ENCODE results near the gene PDE7B.
"Not testable (repeated sequence)": the region's sequence is repeated elsewhere in the genome, so short reads cannot be mapped to it uniquely, and the experiment has no call there.

Gene PDE7B

GRCh38 chr6:136103763-136104311 lies 252.3 kb downstream of the PDE7B start:
- Histone ChIP-seq H3K36me3 (ENCODE audit: control insufficient read depth, insufficient read depth, low read length) (no peaks in the 10 kb centered on the region), H3K4me3 (ENCODE audit: extremely low read depth, insufficient read depth, low read length, poor library complexity, severe bottlenecking) (no peak overlapping the region), H3K4me1 (ENCODE audit: control insufficient read depth, insufficient read depth, low read length, poor library complexity, severe bottlenecking) (peaks cover 14% of the 10 kb centered on the region), H3K27ac (ENCODE audit: low read depth, low read length, severe bottlenecking) (peak overlapping the region; percentile 73), H3K9me3 (ENCODE audit: control insufficient read depth, low read length) (no peaks in the 10 kb centered on the region)
- WGBS, 2 experiments (ENCODE audit: insufficient coverage in 2 of 2): 34 to 39% methylated on average over 5 to 6 of the region's 7 CpGs

- Histone ChIP-seq H3K27ac (ENCODE audit: low read depth, low read length, severe bottlenecking) (peak overlapping the region; percentile 73), H3K9me3 (ENCODE audit: control insufficient read depth, low read length) (no peaks in the 10 kb centered on the region), H3K4me1 (ENCODE audit: control insufficient read depth, insufficient read depth, low read length, poor library complexity, severe bottlenecking) (peaks cover 14% of the 10 kb centered on the region), H3K36me3 (ENCODE audit: control insufficient read depth, insufficient read depth, low read length) (no peaks in the 10 kb centered on the region), H3K4me3 (ENCODE audit: extremely low read depth, insufficient read depth, low read length, poor library complexity, severe bottlenecking) (no peak overlapping the region)
- WGBS, 2 experiments (ENCODE audit: insufficient coverage in 2 of 2): no CpG with 5 or more reads among the region's 2 CpGs
These were observed 253.1 kb downstream of the PDE7B start for GRCh38 chr6:136104556-136104955.

DNA sequence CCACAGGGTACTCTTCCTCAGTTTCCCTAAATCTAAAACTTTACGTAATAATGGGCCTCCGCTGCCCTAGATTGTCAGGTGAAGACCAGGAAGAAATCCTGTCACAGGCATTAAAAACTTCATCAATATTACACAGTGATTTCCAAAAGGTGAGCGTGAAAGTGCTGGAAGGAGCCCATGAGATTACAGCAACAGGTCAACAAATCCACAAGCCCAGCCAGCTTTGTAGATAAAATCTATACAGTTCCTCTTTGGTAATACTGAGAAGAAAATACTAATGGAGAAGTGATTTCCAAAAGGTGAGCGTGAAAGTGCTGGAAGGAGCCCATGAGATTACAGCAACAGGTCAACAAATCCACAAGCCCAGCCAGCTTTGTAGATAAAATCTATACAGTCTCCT lies 254.3 kb downstream of the PDE7B start:
- peaks cover 14% of the 10 kb centered on the region for H3K4me1 ChIP-seq (ENCODE audit: control insufficient read depth, insufficient read depth, low read length, poor library complexity, severe bottlenecking)
- H3K9me3 ChIP-seq (ENCODE audit: control insufficient read depth, low read length); H3K27ac ChIP-seq (ENCODE audit: low read depth, low read length, severe bottlenecking); H3K36me3 ChIP-seq (ENCODE audit: control insufficient read depth, insufficient read depth, low read length); H3K4me3 ChIP-seq (ENCODE audit: extremely low read depth, insufficient read depth, low read length, poor library complexity, severe bottlenecking): not testable (repeated sequence)
- 100% methylated on average over 2 of the region's 4 CpGs; no CpG with 5 or more reads in 1 of the 2 experiments for WGBS, 2 experiments (ENCODE audit: insufficient coverage in 2 of 2)

GRCh38 chr6:136108361-136108945 lies 257.0 kb downstream of the PDE7B start:
- Histone ChIP-seq H3K9me3 (ENCODE audit: control insufficient read depth, low read length) (no peaks in the 10 kb centered on the region), H3K27ac (ENCODE audit: low read depth, low read length, severe bottlenecking) (no peak overlapping the region), H3K36me3 (ENCODE audit: control insufficient read depth, insufficient read depth, low read length) (no peaks in the 10 kb centered on the region), H3K4me3 (ENCODE audit: extremely low read depth, insufficient read depth, low read length, poor library complexity, severe bottlenecking) (no peak overlapping the region), H3K4me1 (ENCODE audit: control insufficient read depth, insufficient read depth, low read length, poor library complexity, severe bottlenecking) (peaks cover 17% of the 10 kb centered on the region)
- 71 to 80% methylated on average over 8 to 9 of the region's 10 CpGs for WGBS, 2 experiments (ENCODE audit: insufficient coverage in 2 of 2)

GRCh38 chr6:136111831-136112230 lies 260.3 kb downstream of the PDE7B start:
- Histone ChIP-seq H3K4me1 (ENCODE audit: control insufficient read depth, insufficient read depth, low read length, poor library complexity, severe bottlenecking) (peaks cover 4% of the 10 kb centered on the region), H3K9me3 (ENCODE audit: control insufficient read depth, low read length) (no peaks in the 10 kb centered on the region), H3K4me3 (ENCODE audit: extremely low read depth, insufficient read depth, low read length, poor library complexity, severe bottlenecking) (no peak overlapping the region), H3K36me3 (ENCODE audit: control insufficient read depth, insufficient read depth, low read length) (no peaks in the 10 kb centered on the region), H3K27ac (ENCODE audit: low read depth, low read length, severe bottlenecking) (no peak overlapping the region)
- WGBS, 2 experiments (ENCODE audit: insufficient coverage in 2 of 2): 62% methylated on average over 2 of the region's 2 CpGs; no CpG with 5 or more reads in 1 of the 2 experiments

GRCh38 chr6:136112262-136112661 lies 260.8 kb downstream of the PDE7B start:
- no peak overlapping the region for H3K4me3 ChIP-seq (ENCODE audit: extremely low read depth, insufficient read depth, low read length, poor library complexity, severe bottlenecking)
- WGBS, 2 experiments (ENCODE audit: insufficient coverage in 2 of 2): 81 to 94% methylated on average over 2 to 3 of the region's 3 CpGs
- peaks cover 4% of the 10 kb centered on the region for H3K4me1 ChIP-seq (ENCODE audit: control insufficient read depth, insufficient read depth, low read length, poor library complexity, severe bottlenecking)
- no peak overlapping the region for H3K27ac ChIP-seq (ENCODE audit: low read depth, low read length, severe bottlenecking)
- H3K9me3 ChIP-seq (ENCODE audit: control insufficient read depth, low read length): no peaks in the 10 kb centered on the region
- no peaks in the 10 kb centered on the region for H3K36me3 ChIP-seq (ENCODE audit: control insufficient read depth, insufficient read depth, low read length)

DNA sequence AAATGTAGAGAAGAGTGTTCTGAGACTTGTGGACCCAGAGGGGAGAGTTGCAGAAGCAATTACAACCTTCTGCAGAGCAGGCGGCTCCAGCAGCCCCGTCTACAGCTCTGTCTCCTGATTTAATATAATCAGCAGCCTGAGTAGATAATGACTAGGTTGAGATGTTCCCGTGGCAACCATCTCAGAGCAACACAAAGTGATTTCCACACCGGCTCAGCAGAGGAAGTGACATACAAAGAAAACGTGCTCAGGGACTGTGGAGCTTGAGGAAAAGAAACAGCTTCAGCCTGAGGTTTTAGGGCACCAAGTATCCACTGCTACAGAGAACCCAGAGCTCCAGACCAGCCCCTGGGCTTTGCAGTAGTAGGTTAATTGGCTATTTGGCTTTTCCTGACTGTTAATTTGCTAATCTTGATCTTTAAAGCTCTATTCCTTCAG lies 262.3 kb downstream of the PDE7B start:
- Histone ChIP-seq H3K9me3 (ENCODE audit: control insufficient read depth, low read length) (no peaks in the 10 kb centered on the region), H3K27ac (ENCODE audit: low read depth, low read length, severe bottlenecking) (peak overlapping the region; percentile 86), H3K36me3 (ENCODE audit: control insufficient read depth, insufficient read depth, low read length) (no peaks in the 10 kb centered on the region), H3K4me1 (ENCODE audit: control insufficient read depth, insufficient read depth, low read length, poor library complexity, severe bottlenecking) (peaks cover 4% of the 10 kb centered on the region), H3K4me3 (ENCODE audit: extremely low read depth, insufficient read depth, low read length, poor library complexity, severe bottlenecking) (no peak overlapping the region)
- 33% methylated on average over 2 of the region's 5 CpGs; no CpG with 5 or more reads in 1 of the 2 experiments for WGBS, 2 experiments (ENCODE audit: insufficient coverage in 2 of 2)

GRCh38 chr6:136114661-136115060 lies 263.2 kb downstream of the PDE7B start:
- Histone ChIP-seq H3K27ac (ENCODE audit: low read depth, low read length, severe bottlenecking) (peak overlapping the region; percentile 86), H3K4me3 (ENCODE audit: extremely low read depth, insufficient read depth, low read length, poor library complexity, severe bottlenecking) (no peak overlapping the region), H3K4me1 (ENCODE audit: control insufficient read depth, insufficient read depth, low read length, poor library complexity, severe bottlenecking) (peaks cover 4% of the 10 kb centered on the region), H3K9me3 (ENCODE audit: control insufficient read depth, low read length) (no peaks in the 10 kb centered on the region), H3K36me3 (ENCODE audit: control insufficient read depth, insufficient read depth, low read length) (no peaks in the 10 kb centered on the region)
- 80 to 94% methylated on average over 1 to 4 of the region's 7 CpGs for WGBS, 2 experiments (ENCODE audit: insufficient coverage in 2 of 2)

DNA sequence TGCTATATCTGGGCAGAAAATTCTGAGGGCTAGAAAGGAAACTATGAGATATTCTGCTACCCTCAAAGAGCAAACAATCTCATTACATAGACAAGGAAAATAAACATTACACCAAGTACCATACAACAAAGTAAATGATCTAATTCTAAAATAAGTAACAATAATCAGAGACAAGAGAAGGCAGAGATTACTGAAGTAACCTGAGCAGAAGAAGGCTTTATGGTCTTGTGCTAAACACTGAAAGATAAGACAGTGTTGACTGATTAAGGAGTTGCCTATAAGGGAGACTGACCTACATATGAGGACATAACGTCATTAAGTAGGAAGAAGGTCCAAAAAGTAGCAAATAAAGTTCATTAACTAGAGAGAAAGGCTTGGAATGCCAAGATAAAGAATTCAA lies 264.4 kb downstream of the PDE7B start:
- Histone ChIP-seq H3K9me3 (ENCODE audit: control insufficient read depth, low read length) (no peaks in the 10 kb centered on the region), H3K27ac (ENCODE audit: low read depth, low read length, severe bottlenecking) (no peak overlapping the region), H3K4me3 (ENCODE audit: extremely low read depth, insufficient read depth, low read length, poor library complexity, severe bottlenecking) (no peak overlapping the region), H3K36me3 (ENCODE audit: control insufficient read depth, insufficient read depth, low read length) (no peaks in the 10 kb centered on the region), H3K4me1 (ENCODE audit: control insufficient read depth, insufficient read depth, low read length, poor library complexity, severe bottlenecking) (peaks cover 4% of the 10 kb centered on the region)
- WGBS, 2 experiments (ENCODE audit: insufficient coverage in 2 of 2): 80 to 100% methylated on average over 1 of the region's 1 CpG

DNA sequence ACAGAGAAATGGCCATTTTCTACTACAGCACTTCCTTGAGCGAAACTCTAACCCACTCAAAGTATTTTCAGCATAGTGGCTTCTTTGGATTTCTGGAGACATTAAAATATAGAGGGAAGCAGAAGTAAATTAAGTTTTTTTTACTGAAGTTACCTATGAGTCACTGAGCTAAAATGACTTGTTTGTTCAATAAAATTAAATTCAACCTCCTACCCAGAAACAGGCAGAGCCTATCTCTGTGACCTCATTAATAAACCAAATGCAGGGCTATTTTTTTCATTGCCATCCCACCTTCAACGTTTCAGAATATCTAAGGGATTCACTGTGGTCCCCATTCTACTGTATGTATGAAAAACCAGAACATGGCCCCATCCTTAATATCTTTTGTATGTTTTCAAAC lies 265.6 kb downstream of the PDE7B start:
- Histone ChIP-seq H3K4me1 (ENCODE audit: control insufficient read depth, insufficient read depth, low read length, poor library complexity, severe bottlenecking) (peaks cover 4% of the 10 kb centered on the region), H3K4me3 (ENCODE audit: extremely low read depth, insufficient read depth, low read length, poor library complexity, severe bottlenecking) (no peak overlapping the region)
- 80 to 83% methylated on average over 1 of the region's 2 CpGs for WGBS, 2 experiments (ENCODE audit: insufficient coverage in 2 of 2)

DNA sequence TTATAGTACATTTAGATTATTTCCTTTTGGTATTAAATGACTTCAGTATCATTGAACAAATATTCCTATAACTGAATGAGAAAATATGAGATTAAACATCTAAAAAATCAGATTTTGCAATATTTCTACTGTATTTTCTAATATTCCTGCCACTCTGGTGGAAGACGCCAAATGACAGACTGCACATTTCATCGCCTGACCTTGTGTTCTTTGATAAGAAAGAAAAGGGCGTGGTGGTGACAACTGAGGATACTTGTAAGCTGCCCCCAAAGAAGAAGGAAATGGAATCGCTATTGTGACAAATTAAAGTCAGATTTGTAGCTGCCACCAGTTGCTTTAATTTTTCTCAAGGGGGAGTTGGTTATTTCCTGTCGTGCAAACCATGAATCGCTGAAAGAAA lies 267.3 kb downstream of the PDE7B start:
- Histone ChIP-seq H3K4me3 (ENCODE audit: extremely low read depth, insufficient read depth, low read length, poor library complexity, severe bottlenecking) (no peak overlapping the region), H3K27ac (ENCODE audit: low read depth, low read length, severe bottlenecking) (no peak overlapping the region)
- WGBS, 2 experiments (ENCODE audit: insufficient coverage in 2 of 2): 100% methylated on average over 3 of the region's 6 CpGs

More for the DNA sequence above, 265.6 kb downstream of the PDE7B start:
- no peak overlapping the region for H3K27ac ChIP-seq (ENCODE audit: low read depth, low read length, severe bottlenecking)
- no peaks in the 10 kb centered on the region for H3K9me3 ChIP-seq (ENCODE audit: control insufficient read depth, low read length)
- no peaks in the 10 kb centered on the region for H3K36me3 ChIP-seq (ENCODE audit: control insufficient read depth, insufficient read depth, low read length)

More for the DNA sequence above, 267.3 kb downstream of the PDE7B start:
- Histone ChIP-seq H3K4me1 (ENCODE audit: control insufficient read depth, insufficient read depth, low read length, poor library complexity, severe bottlenecking) (no peaks in the 10 kb centered on the region), H3K36me3 (ENCODE audit: control insufficient read depth, insufficient read depth, low read length) (no peaks in the 10 kb centered on the region), H3K9me3 (ENCODE audit: control insufficient read depth, low read length) (no peaks in the 10 kb centered on the region)

All from mesodermal cell (in vitro differentiated cells).